ENCODE data around the gene MMP23B.

DNA sequence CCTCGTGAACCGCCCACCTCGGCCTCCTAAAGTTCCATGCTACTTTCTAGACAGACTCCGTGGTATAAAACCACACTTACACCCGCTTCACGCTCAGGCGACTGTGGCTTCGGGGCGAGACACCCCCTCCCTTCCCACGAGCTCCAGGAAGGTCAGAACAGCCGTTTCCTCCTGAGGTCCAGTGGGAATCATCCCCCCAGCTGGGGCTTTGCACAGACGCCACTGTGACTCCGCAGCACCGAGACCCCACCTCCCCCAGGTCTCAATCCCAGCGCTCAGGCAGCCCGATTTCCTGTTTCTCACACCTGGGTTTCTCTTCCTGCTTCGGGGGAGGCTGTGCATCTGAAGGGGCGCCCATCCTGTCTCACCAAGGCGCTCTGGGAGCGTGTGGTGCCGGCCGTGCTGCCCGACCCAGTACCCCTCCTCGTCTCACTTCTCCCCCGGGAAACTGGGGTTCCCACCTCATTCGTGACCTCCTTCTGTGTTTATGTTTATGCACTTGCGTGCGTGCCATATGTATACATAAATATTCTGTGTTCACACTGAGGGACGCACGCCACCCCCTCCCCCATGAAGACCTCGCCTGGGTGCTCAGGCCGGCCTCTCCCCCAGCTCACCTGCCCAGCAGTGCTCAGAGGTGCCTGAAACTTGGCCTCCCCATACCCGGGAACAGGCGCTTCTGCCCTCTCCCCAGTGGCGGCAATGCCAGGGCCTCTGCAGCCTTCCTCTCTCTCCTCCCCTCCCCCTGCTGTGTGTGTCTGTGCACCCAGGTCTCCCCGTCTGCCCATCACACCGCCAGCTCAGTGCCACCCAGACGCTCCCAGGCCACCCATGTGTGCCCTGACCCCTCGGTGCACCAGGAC is 46.0 kb downstream of the MMP23B start:
- TF ChIP-seq, protein P1, sequence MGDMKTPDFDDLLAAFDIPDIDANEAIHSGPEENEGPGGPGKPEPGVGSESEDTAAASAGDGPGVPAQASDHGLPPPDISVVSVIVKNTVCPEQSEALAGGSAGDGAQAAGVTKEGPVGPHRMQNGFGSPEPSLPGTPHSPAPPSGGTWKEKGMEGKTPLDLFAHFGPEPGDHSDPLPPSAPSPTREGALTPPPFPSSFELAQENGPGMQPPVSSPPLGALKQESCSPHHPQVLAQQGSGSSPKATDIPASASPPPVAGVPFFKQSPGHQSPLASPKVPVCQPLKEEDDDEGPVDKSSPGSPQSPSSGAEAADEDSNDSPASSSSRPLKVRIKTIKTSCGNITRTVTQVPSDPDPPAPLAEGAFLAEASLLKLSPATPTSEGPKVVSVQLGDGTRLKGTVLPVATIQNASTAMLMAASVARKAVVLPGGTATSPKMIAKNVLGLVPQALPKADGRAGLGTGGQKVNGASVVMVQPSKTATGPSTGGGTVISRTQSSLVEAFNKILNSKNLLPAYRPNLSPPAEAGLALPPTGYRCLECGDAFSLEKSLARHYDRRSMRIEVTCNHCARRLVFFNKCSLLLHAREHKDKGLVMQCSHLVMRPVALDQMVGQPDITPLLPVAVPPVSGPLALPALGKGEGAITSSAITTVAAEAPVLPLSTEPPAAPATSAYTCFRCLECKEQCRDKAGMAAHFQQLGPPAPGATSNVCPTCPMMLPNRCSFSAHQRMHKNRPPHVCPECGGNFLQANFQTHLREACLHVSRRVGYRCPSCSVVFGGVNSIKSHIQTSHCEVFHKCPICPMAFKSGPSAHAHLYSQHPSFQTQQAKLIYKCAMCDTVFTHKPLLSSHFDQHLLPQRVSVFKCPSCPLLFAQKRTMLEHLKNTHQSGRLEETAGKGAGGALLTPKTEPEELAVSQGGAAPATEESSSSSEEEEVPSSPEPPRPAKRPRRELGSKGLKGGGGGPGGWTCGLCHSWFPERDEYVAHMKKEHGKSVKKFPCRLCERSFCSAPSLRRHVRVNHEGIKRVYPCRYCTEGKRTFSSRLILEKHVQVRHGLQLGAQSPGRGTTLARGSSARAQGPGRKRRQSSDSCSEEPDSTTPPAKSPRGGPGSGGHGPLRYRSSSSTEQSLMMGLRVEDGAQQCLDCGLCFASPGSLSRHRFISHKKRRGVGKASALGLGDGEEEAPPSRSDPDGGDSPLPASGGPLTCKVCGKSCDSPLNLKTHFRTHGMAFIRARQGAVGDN (IDR thresholded peaks at IDR 0.05), result peak; percentile 50
- TF ChIP-seq ZNF274 (IDR thresholded peaks at IDR 0.05; ENCODE audit: insufficient read depth, insufficient read length) (no peak), POLR2AphosphoS2 (IDR thresholded peaks at IDR 0.05; ENCODE audit: low read depth, low read length) (peak; percentile 34; the same call in 1 of the 2 replicates), FOS (IDR thresholded peaks at IDR 0.05; ENCODE audit: borderline replicate concordance, extremely low read depth, insufficient read length) (no peak), RFX5 (IDR thresholded peaks at IDR 0.05; ENCODE audit: low read depth, low read length) (no peak), HDAC2 (IDR thresholded peaks at IDR 0.05) (no peak)
- TF ChIP-seq, protein P2, sequence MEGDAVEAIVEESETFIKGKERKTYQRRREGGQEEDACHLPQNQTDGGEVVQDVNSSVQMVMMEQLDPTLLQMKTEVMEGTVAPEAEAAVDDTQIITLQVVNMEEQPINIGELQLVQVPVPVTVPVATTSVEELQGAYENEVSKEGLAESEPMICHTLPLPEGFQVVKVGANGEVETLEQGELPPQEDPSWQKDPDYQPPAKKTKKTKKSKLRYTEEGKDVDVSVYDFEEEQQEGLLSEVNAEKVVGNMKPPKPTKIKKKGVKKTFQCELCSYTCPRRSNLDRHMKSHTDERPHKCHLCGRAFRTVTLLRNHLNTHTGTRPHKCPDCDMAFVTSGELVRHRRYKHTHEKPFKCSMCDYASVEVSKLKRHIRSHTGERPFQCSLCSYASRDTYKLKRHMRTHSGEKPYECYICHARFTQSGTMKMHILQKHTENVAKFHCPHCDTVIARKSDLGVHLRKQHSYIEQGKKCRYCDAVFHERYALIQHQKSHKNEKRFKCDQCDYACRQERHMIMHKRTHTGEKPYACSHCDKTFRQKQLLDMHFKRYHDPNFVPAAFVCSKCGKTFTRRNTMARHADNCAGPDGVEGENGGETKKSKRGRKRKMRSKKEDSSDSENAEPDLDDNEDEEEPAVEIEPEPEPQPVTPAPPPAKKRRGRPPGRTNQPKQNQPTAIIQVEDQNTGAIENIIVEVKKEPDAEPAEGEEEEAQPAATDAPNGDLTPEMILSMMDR (IDR thresholded peaks at IDR 0.05 in 2 of 3, conservative IDR thresholded peaks at IDR 0.05 in 1 of 3; ENCODE audit: control insufficient read depth in 2 of 3, extremely low read depth in 1 of 3, insufficient read depth in 1 of 3, low read depth in 3 of 3, low read length in 3 of 3), result no peak

All from GM12878 (cell line).